Measurements from ENCODE around the gene KIAA1958. TPM values are rescaled to one million over a fixed set of nuclear protein-coding genes. Genes with fewer than 3 reads are reported as not detected.

Gene KIAA1958
- total and polyA plus RNA-seq, 2 donors (not counting 1 experiment from before 2014, with no cell fraction given): 2.4 to 15.3 TPM

GRCh38 chr9:112640311-112640710 is 153.7 kb downstream of the KIAA1958 start:
- H3K4me2 ChIP-seq (replicated peaks; ENCODE audit: low read depth, low read length, poor library complexity, severe bottlenecking): no peak overlapping the region
- DNase-seq (no peak), ATAC-seq (ENCODE audit: low read depth) (no peak)
- ChIA-PET CTCF (no interaction called here), POLR2A (no interaction called here)
- H3K4me3 ChIP-seq (ENCODE audit: control extremely low read depth in 1 of 5, extremely low read depth in 1 of 5, insufficient read depth in 1 of 5, low read depth in 2 of 5, low read length in 4 of 5): no peak overlapping the region
- H3K27ac ChIP-seq (ENCODE audit: low read length in 2 of 2): no peak overlapping the region
- H3K4me1 ChIP-seq (ENCODE audit: control insufficient read depth in 2 of 2, insufficient read depth in 2 of 2, low read length in 2 of 2): no peaks in the 10 kb centered on the region
- H3K27ac Mint-ChIP-seq: no peak overlapping the region
- peaks cover 13% of the 10 kb centered on the region for H3K9me3 Mint-ChIP-seq (ENCODE audit: insufficient read depth)
- intact Hi-C loops (cut with micrococcal nuclease): no loop called here
- peaks cover 0 to 14% (median 9%) of the 10 kb centered on the region in 3 donors for H3K9me3 ChIP-seq (ENCODE audit: control extremely low read depth in 1 of 3, control insufficient read depth in 2 of 3, insufficient read depth in 1 of 3, low read length in 2 of 3)
- H3K9ac ChIP-seq (ENCODE audit: low read length): no peak overlapping the region
- H3K27me3 Mint-ChIP-seq: no peaks in the 10 kb centered on the region
- no peaks in the 10 kb centered on the region for H4K20me1 ChIP-seq (ENCODE audit: control insufficient read depth, insufficient read depth, low read length, poor library complexity, severe bottlenecking)
- H3K36me3 ChIP-seq (replicated peaks in 1 of 2; ENCODE audit: control extremely low read depth in 1 of 2, control insufficient read depth in 1 of 2, extremely low read depth in 1 of 2, insufficient read depth in 2 of 2, low read length in 1 of 2): no peaks in the 10 kb centered on the region
- no peaks in the 10 kb centered on the region for H3K79me2 ChIP-seq (ENCODE audit: control insufficient read depth, insufficient read depth, low read length)
- WGBS (ENCODE audit: insufficient coverage): 98% methylated on average over 3 of the region's 4 CpGs
- H3K4me3 Mint-ChIP-seq: no peak overlapping the region
- no peak overlapping the region for H2AFZ ChIP-seq (ENCODE audit: insufficient read depth, low read depth, low read length, poor library complexity, severe bottlenecking)
- TF ChIP-seq CTCF (IDR thresholded peaks at IDR 0.05) (no peak), EZH2 (IDR thresholded peaks at IDR 0.05; ENCODE audit: borderline replicate concordance, insufficient read depth, low read depth, low read length, poor library complexity, severe bottlenecking) (no peak)
- H3K4me1 Mint-ChIP-seq: no peaks in the 10 kb centered on the region
- H3K27me3 ChIP-seq (replicated peaks in 1 of 4; ENCODE audit: control extremely low read depth in 1 of 4, control insufficient read depth in 3 of 4, insufficient read depth in 4 of 4, low read length in 3 of 4): no peaks in the 10 kb centered on the region

GRCh38 chr9:112642126-112642525 is 155.5 kb downstream of the KIAA1958 start:
- Histone ChIP-seq H2AFZ (ENCODE audit: insufficient read depth, low read depth, low read length, poor library complexity, severe bottlenecking) (no peak overlapping the region), H4K20me1 (ENCODE audit: control insufficient read depth, insufficient read depth, low read length, poor library complexity, severe bottlenecking) (no peaks in the 10 kb centered on the region)

More at GRCh38 chr9:112642126-112642525, 155.5 kb downstream of the KIAA1958 start:
- Histone ChIP-seq H3K27ac (ENCODE audit: low read length in 2 of 2) (no peak overlapping the region), H3K4me2 (replicated peaks; ENCODE audit: low read depth, low read length, poor library complexity, severe bottlenecking) (no peak overlapping the region), H3K79me2 (ENCODE audit: control insufficient read depth, insufficient read depth, low read length) (no peaks in the 10 kb centered on the region), H3K9ac (ENCODE audit: low read length) (no peak overlapping the region), H3K9me3 (ENCODE audit: control extremely low read depth in 1 of 3, control insufficient read depth in 2 of 3, insufficient read depth in 1 of 3, low read length in 2 of 3) (peaks cover 0 to 14% (median 9%) of the 10 kb centered on the region in 3 donors), H3K36me3 (replicated peaks in 1 of 2; ENCODE audit: control extremely low read depth in 1 of 2, control insufficient read depth in 1 of 2, extremely low read depth in 1 of 2, insufficient read depth in 2 of 2, low read length in 1 of 2) (no peaks in the 10 kb centered on the region), H3K4me3 (ENCODE audit: control extremely low read depth in 1 of 5, extremely low read depth in 1 of 5, insufficient read depth in 1 of 5, low read depth in 2 of 5, low read length in 4 of 5) (no peak overlapping the region), H3K27me3 (replicated peaks in 1 of 4; ENCODE audit: control extremely low read depth in 1 of 4, control insufficient read depth in 3 of 4, insufficient read depth in 4 of 4, low read length in 3 of 4) (no peaks in the 10 kb centered on the region), H3K4me1 (ENCODE audit: control insufficient read depth in 2 of 2, insufficient read depth in 2 of 2, low read length in 2 of 2) (no peaks in the 10 kb centered on the region)
- ChIA-PET CTCF (no interaction called here), POLR2A (no interaction called here)
- Mint-ChIP-seq H3K4me3 (no peak overlapping the region), H3K9me3 (ENCODE audit: insufficient read depth) (peaks cover 17% of the 10 kb centered on the region), H3K4me1 (no peaks in the 10 kb centered on the region), H3K27me3 (no peaks in the 10 kb centered on the region), H3K27ac (no peak overlapping the region)
- TF ChIP-seq EZH2 (IDR thresholded peaks at IDR 0.05; ENCODE audit: borderline replicate concordance, insufficient read depth, low read depth, low read length, poor library complexity, severe bottlenecking) (no peak), CTCF (IDR thresholded peaks at IDR 0.05) (no peak)
- DNase-seq (no peak), ATAC-seq (ENCODE audit: low read depth) (no peak)
- WGBS (ENCODE audit: insufficient coverage): 100% methylated on average over 1 of the region's 3 CpGs
- intact Hi-C loops (cut with micrococcal nuclease): no loop called here
